ENCODE measurements around the gene SNRK.

Gene SNRK

GRCh38 chr3:43254125-43254524 is 32.2 kb upstream of the SNRK start:
- FAIRE-seq (no peak), DNase-seq (ENCODE audit: insufficient read length) (no peak)
- TF ChIP-seq POLR2AphosphoS5 (IDR thresholded peaks at IDR 0.05; ENCODE audit: low read depth, low read length) (no peak), POLR2A (IDR thresholded peaks at IDR 0.05; ENCODE audit: low read depth, low read length) (no peak), TAF1 (IDR thresholded peaks at IDR 0.05; ENCODE audit: borderline replicate concordance, low read depth, low read length) (no peak)

- FAIRE-seq (no peak), DNase-seq (ENCODE audit: insufficient read length) (no peak)
- TF ChIP-seq POLR2AphosphoS5 (IDR thresholded peaks at IDR 0.05; ENCODE audit: low read depth, low read length) = no peak
- TF ChIP-seq POLR2A (IDR thresholded peaks at IDR 0.05; ENCODE audit: low read depth, low read length) = no peak
- no peak for TF ChIP-seq TAF1 (IDR thresholded peaks at IDR 0.05; ENCODE audit: borderline replicate concordance, low read depth, low read length)
These were observed 30.7 kb upstream of the SNRK start for GRCh38 chr3:43255662-43256061.

GRCh38 chr3:43256714-43257461 is 29.5 kb upstream of the SNRK start:
- TF ChIP-seq POLR2A (IDR thresholded peaks at IDR 0.05; ENCODE audit: low read depth, low read length) (no peak), POLR2AphosphoS5 (IDR thresholded peaks at IDR 0.05; ENCODE audit: low read depth, low read length) (no peak), TAF1 (IDR thresholded peaks at IDR 0.05; ENCODE audit: borderline replicate concordance, low read depth, low read length) (no peak)
- FAIRE-seq (no peak), DNase-seq (ENCODE audit: insufficient read length) (no peak)

- no peak for DNase-seq (ENCODE audit: insufficient read length)
These were observed 28.5 kb upstream of the SNRK start for GRCh38 chr3:43257850-43258249.

GRCh38 chr3:43259626-43260025 is 26.7 kb upstream of the SNRK start:
- TF ChIP-seq POLR2AphosphoS5 (IDR thresholded peaks at IDR 0.05; ENCODE audit: low read depth, low read length) = no peak
- TF ChIP-seq TAF1 (IDR thresholded peaks at IDR 0.05; ENCODE audit: borderline replicate concordance, low read depth, low read length) = no peak
- no peak for TF ChIP-seq POLR2A (IDR thresholded peaks at IDR 0.05; ENCODE audit: low read depth, low read length)
- FAIRE-seq (no peak), DNase-seq (ENCODE audit: insufficient read length) (no peak)

More at GRCh38 chr3:43257850-43258249, 28.5 kb upstream of the SNRK start:
- TF ChIP-seq POLR2AphosphoS5 (IDR thresholded peaks at IDR 0.05; ENCODE audit: low read depth, low read length) (no peak), POLR2A (IDR thresholded peaks at IDR 0.05; ENCODE audit: low read depth, low read length) (no peak), TAF1 (IDR thresholded peaks at IDR 0.05; ENCODE audit: borderline replicate concordance, low read depth, low read length) (no peak)
- FAIRE-seq = no peak

GRCh38 chr3:43260412-43260811 is 25.9 kb upstream of the SNRK start:
- no peak for FAIRE-seq
- no peak for DNase-seq (ENCODE audit: insufficient read length)
- no peak for TF ChIP-seq POLR2A (IDR thresholded peaks at IDR 0.05; ENCODE audit: low read depth, low read length)
- no peak for TF ChIP-seq TAF1 (IDR thresholded peaks at IDR 0.05; ENCODE audit: borderline replicate concordance, low read depth, low read length)
- no peak for TF ChIP-seq POLR2AphosphoS5 (IDR thresholded peaks at IDR 0.05; ENCODE audit: low read depth, low read length)

GRCh38 chr3:43262194-43262593 is 24.1 kb upstream of the SNRK start:
- no peak for FAIRE-seq

GRCh38 chr3:43266451-43266850 is 19.9 kb upstream of the SNRK start:
- TF ChIP-seq POLR2A (IDR thresholded peaks at IDR 0.05; ENCODE audit: low read depth, low read length) (no peak), POLR2AphosphoS5 (IDR thresholded peaks at IDR 0.05; ENCODE audit: low read depth, low read length) (no peak), TAF1 (IDR thresholded peaks at IDR 0.05; ENCODE audit: borderline replicate concordance, low read depth, low read length) (no peak)
- FAIRE-seq (no peak), DNase-seq (ENCODE audit: insufficient read length) (no peak)

More at GRCh38 chr3:43262194-43262593, 24.1 kb upstream of the SNRK start:
- TF ChIP-seq POLR2A (IDR thresholded peaks at IDR 0.05; ENCODE audit: low read depth, low read length) (no peak), POLR2AphosphoS5 (IDR thresholded peaks at IDR 0.05; ENCODE audit: low read depth, low read length) (no peak), TAF1 (IDR thresholded peaks at IDR 0.05; ENCODE audit: borderline replicate concordance, low read depth, low read length) (no peak)
- no peak for DNase-seq (ENCODE audit: insufficient read length)

- FAIRE-seq (no peak), DNase-seq (ENCODE audit: insufficient read length) (no peak)
- no peak for TF ChIP-seq TAF1 (IDR thresholded peaks at IDR 0.05; ENCODE audit: borderline replicate concordance, low read depth, low read length)
- no peak for TF ChIP-seq POLR2AphosphoS5 (IDR thresholded peaks at IDR 0.05; ENCODE audit: low read depth, low read length)
- no peak for TF ChIP-seq POLR2A (IDR thresholded peaks at IDR 0.05; ENCODE audit: low read depth, low read length)
These were observed 19.3 kb upstream of the SNRK start for GRCh38 chr3:43266995-43267394.

GRCh38 chr3:43268636-43269035 is 17.7 kb upstream of the SNRK start:
- FAIRE-seq = no peak
- TF ChIP-seq POLR2A (IDR thresholded peaks at IDR 0.05; ENCODE audit: low read depth, low read length) (no peak), TAF1 (IDR thresholded peaks at IDR 0.05; ENCODE audit: borderline replicate concordance, low read depth, low read length) (no peak), POLR2AphosphoS5 (IDR thresholded peaks at IDR 0.05; ENCODE audit: low read depth, low read length) (no peak)

GRCh38 chr3:43270078-43270477 is 16.3 kb upstream of the SNRK start:
- no peak for FAIRE-seq
- TF ChIP-seq POLR2A (IDR thresholded peaks at IDR 0.05; ENCODE audit: low read depth, low read length) = no peak
- no peak for TF ChIP-seq POLR2AphosphoS5 (IDR thresholded peaks at IDR 0.05; ENCODE audit: low read depth, low read length)
- TF ChIP-seq TAF1 (IDR thresholded peaks at IDR 0.05; ENCODE audit: borderline replicate concordance, low read depth, low read length) = no peak
- no peak for DNase-seq (ENCODE audit: insufficient read length)

More at GRCh38 chr3:43268636-43269035, 17.7 kb upstream of the SNRK start:
- DNase-seq (ENCODE audit: insufficient read length) = no peak

- FAIRE-seq = no peak
- TF ChIP-seq POLR2AphosphoS5 (IDR thresholded peaks at IDR 0.05; ENCODE audit: low read depth, low read length) (no peak), POLR2A (IDR thresholded peaks at IDR 0.05; ENCODE audit: low read depth, low read length) (no peak), TAF1 (IDR thresholded peaks at IDR 0.05; ENCODE audit: borderline replicate concordance, low read depth, low read length) (no peak)
- DNase-seq (ENCODE audit: insufficient read length) = no peak
These were observed 12.9 kb upstream of the SNRK start for GRCh38 chr3:43273416-43273815.

All from GM12892 (cell line).